HG03025 (cell line): ENCODE measurements around the gene LYZ.
A peak's percentile ranks its signal among the peaks of the same experiment; 100 is the strongest.

Experiments used
- ATAC-seq: cut with Tn5 transposase; IDR thresholded peaks from one replicate; pipeline ENCODE4 v1.9.1; 2021; ENCODE audit warnings: mild to moderate bottlenecking, moderate library complexity; ENCODE audit not compliant: unreplicated experiment, low FRiP score

The LYZ gene

GRCh38 chr12:69338120-69338859 lies 9.9 kb upstream of the LYZ start:
- no peak for ATAC-seq

GRCh38 chr12:69338936-69339335 lies 9.2 kb upstream of the LYZ start:
- no peak for ATAC-seq

- ATAC-seq: no peak
These were observed 8.2 kb upstream of the LYZ start for GRCh38 chr12:69339999-69340398.

- no peak for ATAC-seq
These were observed 6.9 kb upstream of the LYZ start for GRCh38 chr12:69341328-69341727.

GRCh38 chr12:69342421-69342820 lies 5.8 kb upstream of the LYZ start:
- no peak for ATAC-seq

- ATAC-seq: no peak
These were observed 4.8 kb upstream of the LYZ start for GRCh38 chr12:69343357-69343756.

- ATAC-seq: no peak
These were observed 4.1 kb upstream of the LYZ start for GRCh38 chr12:69343885-69344612.

- no peak for ATAC-seq
These were observed 3.1 kb upstream of the LYZ start for GRCh38 chr12:69345077-69345476.

GRCh38 chr12:69345742-69346141 lies 2.4 kb upstream of the LYZ start:
- ATAC-seq: no peak

- ATAC-seq: no peak
These were observed 1.9 kb downstream of the LYZ start for GRCh38 chr12:69350002-69350626.

GRCh38 chr12:69350777-69351176 lies 2.6 kb downstream of the LYZ start:
- ATAC-seq: no peak

GRCh38 chr12:69351462-69352236 lies 3.5 kb downstream of the LYZ start:
- ATAC-seq: no peak

GRCh38 chr12:69352904-69353303 lies 4.7 kb downstream of the LYZ start:
- ATAC-seq: no peak

- no peak for ATAC-seq
These were observed 6.0 kb downstream of the LYZ start for GRCh38 chr12:69354172-69354555.

GRCh38 chr12:69354556-69355187 lies 6.5 kb downstream of the LYZ start:
- no peak for ATAC-seq

GRCh38 chr12:69355363-69356028 lies 7.3 kb downstream of the LYZ start:
- no peak for ATAC-seq

- ATAC-seq: peak; percentile 85
These were observed 11.6 kb downstream of the LYZ start, which contains the start of gene YEATS4 for GRCh38 chr12:69359531-69360347. YEATS4 (plus strand) TSS chr12:69359743; CDS start chr12:69359973, 230 bp downstream.

- ATAC-seq: no peak
These were observed 12.1 kb downstream of the LYZ start for GRCh38 chr12:69360348-69360672.

- no peak for ATAC-seq
These were observed 18.6 kb downstream of the LYZ start for GRCh38 chr12:69366796-69367195.
